Astrocyte (in vitro differentiated cells and primary cell): Measurements from ENCODE around the gene PLEK2. TPM values are rescaled to one million over a fixed set of nuclear protein-coding genes. Genes with fewer than 3 reads are reported as not detected.
A peak's percentile ranks its signal among the peaks of the same experiment; 100 is the strongest.

Experiments used
- DNase-seq: peaks from one replicate; pipeline ENCODE4 v3.0.0-alpha.2; 2010; ENCODE audit warnings: low read depth
- FAIRE-seq: peaks from 2 replicates; lab custom pipeline; 2011; peaks lifted over from hg19 to GRCh38; lab: Jason Lieb, UNC
- H2AFZ ChIP-seq: 2 replicates; pipeline ENCODE4 v1.6.0; 2012; ENCODE audit warnings: low read depth, low read length, inconsistent platforms
- H3K27ac ChIP-seq: 2 replicates; pipeline ENCODE4 v1.5.1; 2011; ENCODE audit warnings: low read depth, low read length, inconsistent platforms
- H3K27me3 ChIP-seq: 2 replicates; pipeline ENCODE4 v1.6.0; 2011; ENCODE audit warnings: low read length, inconsistent platforms; ENCODE audit not compliant: insufficient read depth
- H3K36me3 ChIP-seq: 2 replicates; pipeline ENCODE4 v1.5.1; 2011; ENCODE audit warnings: low read length, inconsistent platforms; ENCODE audit not compliant: insufficient read depth
- H3K4me1 ChIP-seq: 2 replicates; pipeline ENCODE4 v1.5.1; 2011; ENCODE audit warnings: low read length, inconsistent platforms; ENCODE audit not compliant: insufficient read depth
- H3K4me2 ChIP-seq: 2 replicates; pipeline ENCODE4 v1.6.0; 2012; ENCODE audit warnings: low read length, inconsistent platforms
- H3K4me3 ChIP-seq: 2 replicates; pipeline ENCODE4 v1.5.1; 2011; ENCODE audit warnings: low read depth, mild to moderate bottlenecking, low read length, inconsistent platforms; ENCODE audit not compliant: insufficient read depth
- H3K79me2 ChIP-seq: 2 replicates; pipeline ENCODE4 v1.6.0; 2012; ENCODE audit warnings: mild to moderate bottlenecking, low read length, inconsistent platforms; ENCODE audit not compliant: insufficient read depth
- H3K9ac ChIP-seq: 2 replicates; pipeline ENCODE4 v1.6.0; 2012; ENCODE audit warnings: mild to moderate bottlenecking, low read length, inconsistent platforms
- H3K9me3 ChIP-seq: 2 replicates; pipeline ENCODE4 v1.5.1; 2012; ENCODE audit warnings: low read depth, mild to moderate bottlenecking, low read length, inconsistent platforms; ENCODE audit not compliant: insufficient read depth
- H4K20me1 ChIP-seq: 2 replicates; pipeline ENCODE4 v1.6.0; 2012; ENCODE audit warnings: low read length, inconsistent platforms; ENCODE audit not compliant: insufficient read depth
- H3K27ac Mint-ChIP-seq: one replicate; pipeline ENCODE4 v1.8.0; 2021; ENCODE audit warnings: mild to moderate bottlenecking, mixed read lengths; ENCODE audit not compliant: unreplicated experiment
- H3K27me3 Mint-ChIP-seq: one replicate; pipeline ENCODE4 v1.8.0; 2021; ENCODE audit warnings: low read depth, mixed read lengths; ENCODE audit not compliant: unreplicated experiment
- H3K36me3 Mint-ChIP-seq: one replicate; pipeline ENCODE4 v1.8.0; 2021; ENCODE audit warnings: low read depth, mixed read lengths; ENCODE audit not compliant: unreplicated experiment
- H3K4me1 Mint-ChIP-seq: one replicate; pipeline ENCODE4 v1.8.0; 2021; ENCODE audit warnings: low read depth, mixed read lengths; ENCODE audit not compliant: unreplicated experiment
- H3K4me3 Mint-ChIP-seq: one replicate; pipeline ENCODE4 v1.8.0; 2021; ENCODE audit warnings: mild to moderate bottlenecking, moderate library complexity, mixed read lengths; ENCODE audit not compliant: unreplicated experiment
- H3K9me3 Mint-ChIP-seq: one replicate; pipeline ENCODE4 v1.8.0; 2021; ENCODE audit warnings: mild to moderate bottlenecking, mixed read lengths; ENCODE audit not compliant: unreplicated experiment
- CTCF ChIP-seq: IDR thresholded peaks from 2 replicates; pipeline ENCODE4 v1.5.1; 2011; ENCODE audit warnings: low read depth, mild to moderate bottlenecking, inconsistent platforms, low read length, moderate library complexity; ENCODE audit not compliant: insufficient read depth
- EZH2 ChIP-seq: IDR thresholded peaks from 2 replicates; pipeline ENCODE4 v1.6.1; 2012; ENCODE audit warnings: mild to moderate bottlenecking, low read length, inconsistent platforms; ENCODE audit not compliant: insufficient read depth
- total RNA-seq: library from RNA; stranded (reverse); gene quantifications from 2 replicates; pipeline ENCODE4 v1.2.1, GENCODE V29; 2021

The PLEK2 gene
- total RNA-seq, 1 donor from 2014 or later, result 1.3 TPM

DNA sequence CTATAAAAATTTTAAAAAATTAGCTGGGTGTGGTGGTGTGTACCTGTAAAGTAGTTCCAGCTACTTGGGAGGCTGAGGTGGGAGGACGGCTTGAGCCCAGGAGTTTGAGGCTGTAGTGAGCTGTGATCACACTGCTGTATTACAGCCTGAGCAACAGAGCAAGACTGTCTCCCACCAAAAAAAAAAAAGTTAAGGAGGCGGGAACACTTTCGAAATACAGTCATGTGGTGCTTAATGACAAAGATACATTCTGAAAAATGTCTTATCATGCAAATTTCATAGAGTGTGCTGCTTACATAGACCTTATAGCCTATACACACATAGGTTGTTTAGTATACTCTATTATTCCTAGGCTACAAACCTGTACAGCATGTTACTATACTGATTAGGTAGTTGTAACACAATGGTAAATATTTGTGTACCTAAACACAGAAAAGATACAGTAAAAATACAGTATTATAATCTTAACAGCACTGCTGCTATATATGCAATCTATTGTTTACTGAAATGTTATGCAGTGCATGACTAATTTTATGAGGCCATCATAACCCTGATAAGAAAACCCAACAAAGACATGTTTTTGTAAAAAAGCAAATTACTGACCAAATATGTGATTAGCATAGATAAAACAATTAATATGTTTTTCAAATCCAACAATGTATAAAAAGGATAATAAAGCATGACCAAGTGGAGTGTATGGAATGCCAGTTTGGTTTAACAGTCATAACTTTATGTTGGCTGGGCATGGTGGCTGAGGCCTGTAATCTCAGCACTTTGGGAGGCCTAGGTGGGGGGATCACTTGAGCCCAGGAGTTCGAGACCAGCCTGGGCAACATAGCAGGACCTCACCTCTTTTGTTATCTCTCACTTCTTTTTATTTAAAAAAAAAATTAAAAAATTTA, 40.5 kb downstream of the PLEK2 start:
- no peak overlapping the region for H3K27ac ChIP-seq
- no peak overlapping the region for H3K4me3 ChIP-seq
- H3K27me3 ChIP-seq, result no peaks in the 10 kb centered on the region
- Mint-ChIP-seq H3K4me1 (peaks cover 2% of the 10 kb centered on the region), H3K27ac (no peak overlapping the region), H3K27me3 (no peaks in the 10 kb centered on the region), H3K4me3 (no peak overlapping the region), H3K9me3 (no peaks in the 10 kb centered on the region), H3K36me3 (peaks cover 5% of the 10 kb centered on the region)
- H3K4me2 ChIP-seq, result no peak overlapping the region
- H3K79me2 ChIP-seq, result peaks cover 56% of the 10 kb centered on the region
- DNase-seq (no peak), FAIRE-seq (no peak)
- H3K9ac ChIP-seq, result no peak overlapping the region
- H3K9me3 ChIP-seq, result no peaks in the 10 kb centered on the region
- TF ChIP-seq EZH2, result no peak
- TF ChIP-seq CTCF, result no peak
- H3K36me3 ChIP-seq, result peaks cover 40% of the 10 kb centered on the region
- H3K4me1 ChIP-seq, result peaks cover 3% of the 10 kb centered on the region
- H4K20me1 ChIP-seq, result peaks cover 51% of the 10 kb centered on the region
- no peak overlapping the region for H2AFZ ChIP-seq

DNA sequence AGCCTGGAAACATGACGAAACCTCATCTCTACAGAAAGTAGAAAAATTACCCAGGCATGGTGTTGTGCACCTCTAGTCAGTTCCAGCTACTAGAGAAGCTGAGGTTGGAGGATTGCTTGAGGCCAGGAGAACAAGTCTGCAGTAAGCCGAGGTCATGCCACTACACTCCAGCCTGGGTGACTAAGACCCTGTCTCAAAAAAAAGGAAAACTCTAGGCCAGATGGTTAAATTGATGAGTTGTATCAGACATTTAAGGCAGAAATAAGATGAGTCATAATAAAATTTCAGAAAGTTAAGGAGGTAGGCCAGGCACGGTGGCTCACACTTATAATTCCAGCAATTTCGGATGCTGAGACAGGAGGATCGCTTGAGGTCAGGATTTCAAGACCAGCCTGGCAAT, 41.1 kb downstream of the PLEK2 start:
- H3K36me3 Mint-ChIP-seq, result peaks cover 2% of the 10 kb centered on the region
- H3K36me3 ChIP-seq, result peaks cover 40% of the 10 kb centered on the region

More for the DNA sequence above, 41.1 kb downstream of the PLEK2 start:
- no peak overlapping the region for H3K27ac Mint-ChIP-seq
- FAIRE-seq (no peak), DNase-seq (peak; percentile 34)
- H3K9me3 ChIP-seq, result no peaks in the 10 kb centered on the region
- H3K27me3 ChIP-seq, result no peaks in the 10 kb centered on the region
- peaks cover 62% of the 10 kb centered on the region for H3K79me2 ChIP-seq
- TF ChIP-seq EZH2 (no peak), CTCF (no peak)
- H3K4me3 Mint-ChIP-seq, result no peak overlapping the region
- H3K27ac ChIP-seq, result no peak overlapping the region
- peaks cover 52% of the 10 kb centered on the region for H4K20me1 ChIP-seq
- no peak overlapping the region for H3K4me3 ChIP-seq
- H3K4me1 Mint-ChIP-seq, result peaks cover 2% of the 10 kb centered on the region
- no peak overlapping the region for H2AFZ ChIP-seq
- H3K27me3 Mint-ChIP-seq, result no peaks in the 10 kb centered on the region
- H3K9me3 Mint-ChIP-seq, result no peaks in the 10 kb centered on the region
- H3K4me1 ChIP-seq, result peaks cover 3% of the 10 kb centered on the region
- H3K9ac ChIP-seq, result no peak overlapping the region
- no peak overlapping the region for H3K4me2 ChIP-seq
